Fibroblast of villous mesenchyme (primary cell): ENCODE data around the gene SHBG. TPM values are rescaled to one million over a fixed set of nuclear protein-coding genes. Genes with fewer than 3 reads are reported as not detected.

Experiments
- DNase-seq: peaks from one replicate; pipeline ENCODE4 v3.0.0-alpha.2; 2010; ENCODE audit warnings: low read depth
- H3K4me3 ChIP-seq: 2 replicates; pipeline ENCODE4 v1.5.1; 2011; ENCODE audit warnings: low read depth, mild to moderate bottlenecking, low read length
- total RNA-seq: library from RNA; depleted of rRNA; stranded (reverse); fragments of >200 nt; gene quantifications from 2 replicates; pipeline ENCODE4 v1.2.3, GENCODE V29; 2012
- TF ChIP-seq, protein P1 (sequence below): IDR thresholded peaks from 2 replicates; pipeline ENCODE4 v1.5.1; 2012; ENCODE audit warnings: low read depth, mild to moderate bottlenecking, low read length; ENCODE audit not compliant: insufficient read depth

Gene SHBG
- total RNA-seq, 1 donor = 0.86 TPM

DNA sequence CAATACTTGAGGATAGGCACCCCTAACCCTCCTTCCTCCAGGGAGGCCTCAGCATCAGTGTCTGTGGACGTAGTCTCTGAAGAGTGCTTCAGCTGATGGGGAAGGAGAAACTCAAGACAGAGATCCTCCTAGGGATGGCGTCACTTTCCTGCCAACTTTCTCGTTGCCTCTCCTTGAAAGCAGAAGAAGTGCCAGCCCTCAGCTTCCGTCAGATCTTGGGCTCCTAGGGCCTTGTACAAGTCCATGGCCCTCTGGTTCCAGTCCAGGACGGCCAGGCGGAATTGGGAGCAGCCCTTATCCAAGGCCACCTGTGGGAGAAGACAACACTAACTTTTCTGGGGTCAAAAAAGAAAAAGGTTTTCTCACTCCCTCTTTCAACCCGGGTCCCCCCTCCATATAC, 3.6 kb upstream of the SHBG start:
- peak overlapping the region; percentile 62 for H3K4me3 ChIP-seq
- DNase-seq = no peak
- TF ChIP-seq, protein P1, sequence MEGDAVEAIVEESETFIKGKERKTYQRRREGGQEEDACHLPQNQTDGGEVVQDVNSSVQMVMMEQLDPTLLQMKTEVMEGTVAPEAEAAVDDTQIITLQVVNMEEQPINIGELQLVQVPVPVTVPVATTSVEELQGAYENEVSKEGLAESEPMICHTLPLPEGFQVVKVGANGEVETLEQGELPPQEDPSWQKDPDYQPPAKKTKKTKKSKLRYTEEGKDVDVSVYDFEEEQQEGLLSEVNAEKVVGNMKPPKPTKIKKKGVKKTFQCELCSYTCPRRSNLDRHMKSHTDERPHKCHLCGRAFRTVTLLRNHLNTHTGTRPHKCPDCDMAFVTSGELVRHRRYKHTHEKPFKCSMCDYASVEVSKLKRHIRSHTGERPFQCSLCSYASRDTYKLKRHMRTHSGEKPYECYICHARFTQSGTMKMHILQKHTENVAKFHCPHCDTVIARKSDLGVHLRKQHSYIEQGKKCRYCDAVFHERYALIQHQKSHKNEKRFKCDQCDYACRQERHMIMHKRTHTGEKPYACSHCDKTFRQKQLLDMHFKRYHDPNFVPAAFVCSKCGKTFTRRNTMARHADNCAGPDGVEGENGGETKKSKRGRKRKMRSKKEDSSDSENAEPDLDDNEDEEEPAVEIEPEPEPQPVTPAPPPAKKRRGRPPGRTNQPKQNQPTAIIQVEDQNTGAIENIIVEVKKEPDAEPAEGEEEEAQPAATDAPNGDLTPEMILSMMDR = no peak

DNA sequence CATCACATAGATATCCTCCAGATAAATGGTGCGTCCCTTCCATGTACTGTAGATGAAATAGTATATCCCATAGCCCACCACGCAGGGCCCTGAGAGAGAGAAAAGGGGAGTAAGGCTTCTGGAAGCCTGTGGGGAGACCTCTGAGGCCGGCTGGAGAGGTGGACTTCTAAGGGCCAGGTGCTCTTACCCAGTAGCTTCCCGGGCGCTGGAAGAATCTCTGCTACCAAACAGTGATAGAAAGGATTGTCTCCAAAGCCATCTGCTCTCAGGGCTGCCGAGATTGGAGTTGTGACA, 3.0 kb upstream of the SHBG start:
- peak overlapping the region; percentile 62 for H3K4me3 ChIP-seq
- DNase-seq = no peak
- TF ChIP-seq, protein P1 = no peak

DNA sequence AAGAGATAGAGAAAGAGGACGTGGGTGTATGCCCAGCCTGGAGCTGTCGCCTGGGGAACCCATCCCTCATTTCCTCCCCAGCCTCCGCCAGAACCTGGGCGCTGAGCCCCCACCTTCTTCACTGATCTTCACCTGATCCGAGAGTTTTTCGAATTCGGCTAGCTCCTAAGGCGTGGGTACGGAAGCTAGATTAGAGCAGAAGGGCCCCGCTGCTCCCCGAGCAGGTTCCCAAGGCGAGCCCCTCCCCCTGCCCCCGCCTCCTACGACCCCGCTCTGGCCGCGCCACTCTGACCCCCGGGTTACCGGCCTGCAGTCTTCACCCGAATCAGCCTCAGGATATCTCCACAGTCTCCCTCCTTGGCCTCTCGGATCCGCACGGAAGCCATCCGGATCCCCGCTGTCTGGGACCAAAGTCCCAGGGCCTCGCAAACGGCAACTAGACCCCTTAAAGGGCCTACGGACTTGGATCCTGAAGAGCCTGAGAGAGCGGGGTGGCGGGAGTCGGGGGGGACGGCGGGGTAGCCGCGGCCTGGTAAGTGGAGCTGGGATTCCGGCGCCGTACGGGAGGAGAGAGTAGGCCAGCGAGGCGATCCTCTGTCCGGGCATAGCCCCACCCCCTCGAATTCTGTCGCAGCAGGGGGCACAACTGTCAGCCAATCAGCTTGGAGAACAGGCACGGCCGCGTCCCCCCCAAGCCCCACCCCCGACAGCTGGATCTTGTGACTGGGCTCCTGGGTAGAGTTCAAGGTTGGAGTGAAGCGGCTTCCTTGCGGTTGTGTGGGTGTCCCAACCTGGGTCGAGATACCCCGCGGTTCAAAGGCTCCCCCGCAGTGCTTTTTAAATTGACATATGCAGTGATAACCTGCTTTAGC, 2.4 kb upstream of the SHBG start, which contains the start of gene SAT2:
TSS of gene SAT2 (minus strand) at position 572 of the 872 bp plus-strand sequence. CDS start at position 386, 186 bp downstream.
- DNase-seq = peak; percentile 97
- peak within 1 kb of the TSS; percentile 62 for H3K4me3 ChIP-seq
- TF ChIP-seq, protein P1 = no peak

DNA sequence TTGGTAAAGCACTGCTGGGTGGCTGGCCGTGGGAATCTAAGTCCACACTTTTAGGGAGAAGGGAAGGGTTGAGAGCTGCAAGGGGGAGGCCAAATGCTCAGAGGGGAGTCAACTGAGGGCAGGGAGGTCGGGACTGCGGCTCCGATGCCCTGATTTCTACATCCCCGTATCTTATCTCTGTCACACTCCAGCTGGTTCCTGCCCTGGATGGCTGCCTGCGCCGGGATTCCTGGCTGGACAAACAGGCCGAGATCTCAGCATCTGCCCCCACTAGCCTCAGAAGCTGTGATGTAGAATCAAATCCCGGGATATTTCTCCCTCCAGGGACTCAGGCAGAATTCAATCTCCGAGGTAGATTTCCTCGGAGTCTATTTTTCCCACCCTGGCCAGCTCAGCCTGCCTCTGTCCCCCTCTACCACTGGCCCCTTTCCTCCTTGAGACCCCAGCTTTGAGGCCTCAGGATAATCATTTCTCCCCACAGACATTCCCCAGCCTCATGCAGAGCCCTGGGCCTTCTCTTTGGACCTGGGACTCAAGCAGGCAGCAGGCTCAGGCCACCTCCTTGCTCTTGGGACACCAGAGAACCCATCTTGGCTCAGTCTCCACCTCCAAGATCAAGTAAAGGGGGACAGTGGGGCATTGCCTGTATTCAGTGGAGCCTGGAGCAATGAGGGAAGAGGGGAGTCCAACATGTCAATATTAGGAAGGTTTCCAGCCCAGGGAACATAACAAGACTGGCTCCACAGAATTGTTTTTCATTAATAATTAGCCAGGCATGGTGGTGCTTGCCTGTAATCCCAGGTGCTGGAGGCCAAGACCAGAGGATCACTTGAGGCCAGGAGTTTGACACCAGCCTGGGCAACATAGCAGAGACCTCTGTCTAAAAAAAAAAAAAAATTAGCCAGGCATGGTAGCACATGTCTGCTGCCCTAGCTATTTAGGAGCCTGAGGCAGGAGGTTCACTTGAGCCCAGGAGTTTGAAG, 1.8 kb downstream of the SHBG start:
- TF ChIP-seq, protein P1 = no peak
- DNase-seq = no peak
- H3K4me3 ChIP-seq = no peak overlapping the region

DNA sequence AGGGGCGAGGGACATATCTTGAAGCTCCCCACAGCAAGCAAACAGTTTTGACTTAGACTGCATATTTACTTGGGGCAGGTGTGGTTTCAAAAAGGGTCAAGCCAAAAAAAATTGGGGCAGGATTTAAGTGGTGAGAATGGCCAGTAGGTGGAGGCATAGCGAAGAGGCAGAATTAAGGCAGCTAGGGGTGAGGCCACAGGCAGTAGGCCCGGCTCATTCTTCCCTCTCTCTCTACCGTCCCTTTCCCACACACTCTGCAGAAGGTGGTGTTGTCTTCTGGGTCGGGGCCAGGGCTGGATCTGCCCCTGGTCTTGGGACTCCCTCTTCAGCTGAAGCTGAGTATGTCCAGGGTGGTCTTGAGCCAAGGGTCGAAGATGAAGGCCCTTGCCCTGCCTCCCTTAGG, 2.6 kb downstream of the SHBG start:
- no peak overlapping the region for H3K4me3 ChIP-seq
- DNase-seq = peak; percentile 52
- TF ChIP-seq, protein P1 = peak; percentile 65

DNA sequence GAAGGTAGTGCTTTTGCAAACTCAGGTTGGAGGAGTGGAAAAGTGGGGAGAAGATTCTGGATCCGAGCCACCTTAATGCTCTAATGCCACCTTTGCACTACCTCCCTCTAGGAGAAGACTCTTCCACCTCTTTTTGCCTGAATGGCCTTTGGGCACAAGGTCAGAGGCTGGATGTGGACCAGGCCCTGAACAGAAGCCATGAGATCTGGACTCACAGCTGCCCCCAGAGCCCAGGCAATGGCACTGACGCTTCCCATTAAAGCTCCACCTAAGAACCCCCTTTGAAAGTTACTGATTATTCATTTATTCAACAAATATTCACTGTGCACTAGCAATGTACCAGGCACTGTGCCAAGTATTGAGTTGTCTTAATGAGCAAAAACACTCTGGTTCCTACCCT, 3.2 kb downstream of the SHBG start:
- H3K4me3 ChIP-seq = no peak overlapping the region
- DNase-seq = no peak
- TF ChIP-seq, protein P1 = no peak
